HFFc6 (cell line): ENCODE results near the gene TBCB. TPM values are rescaled to one million over a fixed set of nuclear protein-coding genes. Genes with fewer than 3 reads are reported as not detected.

Source experiments
- DNase-seq: peaks from one replicate; pipeline ENCODE4 v3.0.0-alpha.2; 2018
- H3K27ac Mint-ChIP-seq: 2 replicates; pipeline ENCODE4 v1.8.0; 2020; ENCODE audit warnings: mild to moderate bottlenecking, mixed read lengths
- H3K27me3 Mint-ChIP-seq: 2 replicates; pipeline ENCODE4 v1.8.0; 2021; ENCODE audit warnings: mild to moderate bottlenecking, moderate library complexity, mixed read lengths; ENCODE audit not compliant: insufficient read depth
- H3K36me3 Mint-ChIP-seq: 2 replicates; pipeline ENCODE4 v1.8.0; 2021; ENCODE audit warnings: low read depth, mixed read lengths
- H3K4me1 Mint-ChIP-seq: 2 replicates; pipeline ENCODE4 v1.8.0; 2020; ENCODE audit warnings: low read depth, mixed read lengths
- H3K4me3 Mint-ChIP-seq: 2 replicates; pipeline ENCODE4 v1.8.0; 2020; ENCODE audit warnings: mild to moderate bottlenecking, moderate library complexity, mixed read lengths
- H3K9me3 Mint-ChIP-seq: 2 replicates; pipeline ENCODE4 v1.8.0; 2020; ENCODE audit warnings: mild to moderate bottlenecking, mixed read lengths
- CTCF ChIP-seq: fragments of 200-600 bp; sonication (generic); IDR thresholded peaks from 2 replicates; pipeline ENCODE4 v1.5.0; 2021; ENCODE audit warnings: antibody characterized with exemption, mild to moderate bottlenecking
- total RNA-seq, 6 experiments: library from RNA; stranded (reverse); fragmentation: NEBNext Ultra II Directional; extraction: Animal tissue kit (Norgen Biotek cat#: 25700); gene quantifications; 2 replicates in 1 of 6; 3 replicates in 5 of 6; pipeline ENCODE4 v1.2.3, GENCODE V29; 2021

The TBCB gene
- total RNA-seq, 6 experiments from 2014 or later = 229 to 266 (median 243) TPM

GRCh38 chr19:36152352-36153091 lies 37.3 kb downstream of the TBCB start, which contains the start of gene COX7A1:
TSS of gene COX7A1 (minus strand) at chr19:36152447. CDS start at chr19:36152407, 40 bp downstream.
- Mint-ChIP-seq H3K27ac (peak within 1 kb of the TSS; percentile 85), H3K9me3 (no peaks in the 10 kb centered on the region), H3K4me3 (peak within 1 kb of the TSS; percentile 84), H3K27me3 (peaks cover 6% of the 10 kb centered on the region), H3K36me3 (peaks cover 20% of the 10 kb centered on the region), H3K4me1 (peaks cover 38% of the 10 kb centered on the region)
- no peak for TF ChIP-seq CTCF
- DNase-seq = peak; percentile 45

GRCh38 chr19:36153126-36153525 lies 37.9 kb downstream of the TBCB start:
- peak overlapping the region; percentile 84 for H3K4me3 Mint-ChIP-seq
- DNase-seq = no peak
- no peaks in the 10 kb centered on the region for H3K9me3 Mint-ChIP-seq
- peaks cover 20% of the 10 kb centered on the region for H3K36me3 Mint-ChIP-seq
- TF ChIP-seq CTCF = no peak
- H3K4me1 Mint-ChIP-seq = peaks cover 38% of the 10 kb centered on the region
- H3K27ac Mint-ChIP-seq = peak overlapping the region; percentile 82
- H3K27me3 Mint-ChIP-seq = peaks cover 6% of the 10 kb centered on the region

- Mint-ChIP-seq H3K9me3 (no peaks in the 10 kb centered on the region), H3K27me3 (no peaks in the 10 kb centered on the region; the same call in 1 of the 2 replicates), H3K4me1 (peaks cover 14% of the 10 kb centered on the region), H3K4me3 (no peak overlapping the region), H3K27ac (no peak overlapping the region), H3K36me3 (peaks cover 15% of the 10 kb centered on the region; the same call in 1 of the 2 replicates)
- no peak for TF ChIP-seq CTCF
- no peak for DNase-seq
Measured at GRCh38 chr19:36160821-36161596, 45.7 kb downstream of the TBCB start.

- peaks cover 11% of the 10 kb centered on the region for H3K4me1 Mint-ChIP-seq
- H3K27me3 Mint-ChIP-seq = no peaks in the 10 kb centered on the region; the same call in 1 of the 2 replicates
- H3K36me3 Mint-ChIP-seq = peaks cover 15% of the 10 kb centered on the region; the same call in 1 of the 2 replicates
- H3K4me3 Mint-ChIP-seq = no peak overlapping the region
- H3K9me3 Mint-ChIP-seq = no peaks in the 10 kb centered on the region
- no peak for TF ChIP-seq CTCF
- no peak for DNase-seq
- no peak overlapping the region; the same call in 1 of the 2 replicates for H3K27ac Mint-ChIP-seq
Measured at GRCh38 chr19:36163813-36164212, 48.5 kb downstream of the TBCB start.

- Mint-ChIP-seq H3K27me3 (peaks cover 4% of the 10 kb centered on the region), H3K4me1 (peaks cover 12% of the 10 kb centered on the region), H3K27ac (no peak overlapping the region), H3K9me3 (no peaks in the 10 kb centered on the region), H3K36me3 (no peaks in the 10 kb centered on the region), H3K4me3 (no peak overlapping the region)
- no peak for DNase-seq
- TF ChIP-seq CTCF = no peak
Measured at GRCh38 chr19:36169084-36169760, 54.0 kb downstream of the TBCB start.
